Mesenchymal stem cell (in vitro differentiated cells and primary cell): ENCODE measurements around the gene PSMC3.

Experiments
- DNase-seq: peaks from one replicate; pipeline ENCODE4 v3.0.0-alpha.2; 2013
- H2AFZ ChIP-seq: one replicate; pipeline ENCODE4 v1.6.1; 2013; ENCODE audit warnings: low read depth, mild to moderate bottlenecking, control low read depth, inconsistent platforms, low read length, moderate library complexity
- H2AK5ac ChIP-seq: 2 replicates; pipeline ENCODE4 v1.6.1; 2013; ENCODE audit warnings: low read length, moderate library complexity, mild to moderate bottlenecking, inconsistent platforms; ENCODE audit not compliant: severe bottlenecking
- H2BK120ac ChIP-seq: one replicate; pipeline ENCODE4 v1.6.1; 2013; ENCODE audit warnings: low read depth, mild to moderate bottlenecking, inconsistent platforms, low read length, moderate library complexity
- H2BK12ac ChIP-seq, 2 experiments: one replicate each; pipeline ENCODE4 v1.6.1; 2013; ENCODE audit warnings: inconsistent platforms in 2 of 2, low read length in 2 of 2, mild to moderate bottlenecking in 2 of 2, moderate library complexity in 2 of 2, control low read depth in 1 of 2
- H2BK15ac ChIP-seq: one replicate; pipeline ENCODE4 v1.6.1; 2013; ENCODE audit warnings: mild to moderate bottlenecking, low read depth, inconsistent platforms; ENCODE audit not compliant: poor library complexity, severe bottlenecking
- H2BK5ac ChIP-seq: 2 replicates; pipeline ENCODE4 v1.6.1; 2013; ENCODE audit warnings: low read depth, mild to moderate bottlenecking, low read length, control low read depth, inconsistent platforms; ENCODE audit not compliant: poor library complexity, severe bottlenecking
- H3K14ac ChIP-seq, 2 experiments: one replicate each; pipeline ENCODE4 v1.6.1; 2013; ENCODE audit warnings: inconsistent platforms in 2 of 2, low read length in 2 of 2, control low read depth in 1 of 2, mild to moderate bottlenecking in 1 of 2, moderate library complexity in 1 of 2
- H3K18ac ChIP-seq, 2 experiments: one replicate each; pipeline ENCODE4 v1.6.1; 2013; ENCODE audit warnings: inconsistent platforms in 2 of 2, low read length in 2 of 2, control low read depth in 1 of 2, low read depth in 1 of 2, mild to moderate bottlenecking in 1 of 2
- H3K23ac ChIP-seq, 2 experiments: one replicate each; pipeline ENCODE4 v1.6.1; 2013; ENCODE audit warnings: inconsistent platforms in 2 of 2, low read length in 2 of 2, mild to moderate bottlenecking in 2 of 2, moderate library complexity in 2 of 2, control low read depth in 1 of 2
- H3K27ac ChIP-seq: 2 replicates; pipeline ENCODE4 v1.5.1; 2013; ENCODE audit warnings: mild to moderate bottlenecking, moderate library complexity, low read length, control low read depth, inconsistent platforms; ENCODE audit not compliant: poor library complexity, severe bottlenecking
- H3K27me3 ChIP-seq, 2 experiments: 2 replicates each; pipeline versions ENCODE4 v1.6.1 to v1.7.0; 2013; ENCODE audit warnings: low read length in 2 of 2, mild to moderate bottlenecking in 2 of 2, moderate library complexity in 2 of 2, control low read depth in 1 of 2, inconsistent platforms in 1 of 2; ENCODE audit not compliant: control insufficient read depth in 1 of 2, insufficient read depth in 1 of 2
- H3K36me3 ChIP-seq, 2 experiments: 2 replicates each; pipeline versions ENCODE4 v1.6.1 to v1.7.0; 2013; ENCODE audit warnings: low read length in 2 of 2, control low read depth in 1 of 2, inconsistent platforms in 1 of 2, low read depth in 1 of 2, mild to moderate bottlenecking in 1 of 2; ENCODE audit not compliant: insufficient read depth in 2 of 2, control insufficient read depth in 1 of 2
- H3K4ac ChIP-seq, 2 experiments: one replicate each; pipeline ENCODE4 v1.6.1; 2013; ENCODE audit warnings: inconsistent platforms in 2 of 2, low read length in 2 of 2, mild to moderate bottlenecking in 2 of 2, moderate library complexity in 2 of 2, control low read depth in 1 of 2, low read depth in 1 of 2
- H3K4me1 ChIP-seq: 2 replicates; pipeline ENCODE4 v1.6.1; 2013; ENCODE audit warnings: low read depth, low read length, control low read depth; ENCODE audit not compliant: control insufficient read depth, insufficient read depth
- H3K4me2 ChIP-seq: 2 replicates; pipeline ENCODE4 v1.6.1; 2013; ENCODE audit warnings: low read length, mild to moderate bottlenecking, inconsistent platforms; ENCODE audit not compliant: poor library complexity, severe bottlenecking
- H3K4me3 ChIP-seq, 2 experiments: 2 replicates each; pipeline versions ENCODE4 v1.5.1 to v1.7.0; 2013; ENCODE audit warnings: low read length in 2 of 2, mild to moderate bottlenecking in 2 of 2, control low read depth in 1 of 2, low read depth in 1 of 2; ENCODE audit not compliant: insufficient read depth in 1 of 2
- H3K79me1 ChIP-seq: replicated peaks from 2 replicates; pipeline ENCODE4 v1.6.1; 2013; ENCODE audit warnings: mild to moderate bottlenecking, control low read depth, low read length, inconsistent platforms; ENCODE audit not compliant: poor library complexity, severe bottlenecking
- H3K9ac ChIP-seq: 2 replicates; pipeline ENCODE4 v1.7.0; 2013; ENCODE audit warnings: mild to moderate bottlenecking, low read length, moderate library complexity
- H3K9me3 ChIP-seq: 2 replicates; pipeline ENCODE4 v1.7.0; 2013; ENCODE audit warnings: mild to moderate bottlenecking, low read length; ENCODE audit not compliant: control insufficient read depth
- H4K8ac ChIP-seq: one replicate; pipeline ENCODE4 v1.6.1; 2013; ENCODE audit warnings: inconsistent platforms, mild to moderate bottlenecking, low read length, moderate library complexity
- H4K91ac ChIP-seq: one replicate; pipeline ENCODE4 v1.6.1; 2013; ENCODE audit warnings: mild to moderate bottlenecking, low read length, inconsistent platforms
- WGBS: methylation state at CpG from one replicate; pipeline ENCODE4 v1.1.7; 2013; ENCODE audit warnings: mixed read lengths; 5-methylcytosine and 5-hydroxymethylcytosine counted together

Gene PSMC3

DNA sequence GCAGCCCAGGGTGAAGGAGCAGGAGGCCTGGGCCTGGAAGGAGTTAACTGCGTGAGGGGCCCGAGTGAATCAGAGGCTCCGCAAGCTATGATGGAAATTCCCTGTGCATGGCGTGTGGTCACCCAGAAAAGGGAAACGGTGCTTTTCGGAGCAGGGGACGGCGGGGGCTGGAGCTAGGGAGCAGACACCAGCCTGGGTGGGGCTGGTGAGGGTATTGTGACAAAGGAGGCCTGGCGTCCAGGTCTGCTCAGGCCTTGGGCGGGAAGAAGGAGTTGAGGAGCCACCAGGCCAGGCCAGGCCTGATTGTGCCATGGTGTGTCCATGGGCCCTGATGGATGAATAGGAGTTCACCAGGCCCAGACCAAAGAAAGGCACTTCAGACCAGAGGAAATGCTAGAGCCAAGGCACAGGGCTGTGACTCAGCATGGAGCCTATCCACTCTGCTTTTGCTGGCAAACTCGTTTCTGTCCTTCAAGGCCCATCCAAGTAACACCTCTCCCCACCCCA lies 35.1 kb downstream of the PSMC3 start:
- no peak overlapping the region for H2BK5ac ChIP-seq
- H3K79me1 ChIP-seq, result no peaks in the 10 kb centered on the region
- H3K9me3 ChIP-seq, result no peaks in the 10 kb centered on the region
- H3K4me1 ChIP-seq, result peaks cover 32% of the 10 kb centered on the region
- H4K91ac ChIP-seq, result no peak overlapping the region
- H2BK12ac ChIP-seq, result no peak overlapping the region
- no peak overlapping the region for H2AFZ ChIP-seq
- H2AK5ac ChIP-seq, result no peak overlapping the region
- no peak overlapping the region for H3K27ac ChIP-seq
- no peaks in the 10 kb centered on the region for H3K36me3 ChIP-seq
- 85% methylated on average over 11 of the region's 11 CpGs for WGBS
- H3K23ac ChIP-seq, result no peak overlapping the region
- H3K4me3 ChIP-seq, result no peak overlapping the region
- no peaks in the 10 kb centered on the region for H3K27me3 ChIP-seq
- no peak overlapping the region for H3K4ac ChIP-seq
- H3K4me2 ChIP-seq, result no peak overlapping the region
- no peak overlapping the region for H2BK15ac ChIP-seq
- H3K9ac ChIP-seq, result no peak overlapping the region
- no peak overlapping the region for H3K14ac ChIP-seq
- H4K8ac ChIP-seq, result no peak overlapping the region
- H3K18ac ChIP-seq, result no peak overlapping the region
- H2BK120ac ChIP-seq, result no peak overlapping the region
- peak; percentile 18 for DNase-seq

DNA sequence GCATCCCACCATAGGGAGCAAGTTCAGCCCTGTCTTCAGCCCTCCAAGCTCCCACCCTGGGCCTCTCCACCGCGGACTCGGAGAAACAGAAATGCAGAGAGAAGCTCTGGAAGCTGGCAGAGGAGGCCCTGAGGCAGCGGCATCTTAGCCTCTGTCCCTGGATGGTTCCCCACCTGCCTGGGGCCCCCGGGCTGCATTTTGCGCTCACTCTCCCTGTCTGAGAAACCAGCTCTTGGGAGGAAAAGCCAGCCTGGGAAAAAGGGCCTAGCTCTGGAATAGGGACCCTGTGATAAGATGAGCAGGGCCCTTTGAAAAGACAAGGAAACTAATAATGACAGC lies 35.8 kb downstream of the PSMC3 start:
- Histone ChIP-seq H3K23ac (no peak overlapping the region), H3K4me3 (no peak overlapping the region), H2AK5ac (no peak overlapping the region), H2BK12ac (no peak overlapping the region), H2AFZ (no peak overlapping the region), H4K8ac (no peak overlapping the region), H2BK120ac (no peak overlapping the region), H4K91ac (no peak overlapping the region), H3K4ac (no peak overlapping the region), H3K9me3 (no peaks in the 10 kb centered on the region), H3K4me1 (peaks cover 29% of the 10 kb centered on the region), H3K18ac (no peak overlapping the region), H3K27me3 (no peaks in the 10 kb centered on the region), H3K9ac (no peak overlapping the region), H3K14ac (no peak overlapping the region), H3K79me1 (no peaks in the 10 kb centered on the region), H3K36me3 (no peaks in the 10 kb centered on the region), H3K4me2 (no peak overlapping the region), H3K27ac (no peak overlapping the region), H2BK5ac (no peak overlapping the region), H2BK15ac (no peak overlapping the region)
- WGBS, result 96% methylated on average over 6 of the region's 6 CpGs
- DNase-seq, result no peak

DNA sequence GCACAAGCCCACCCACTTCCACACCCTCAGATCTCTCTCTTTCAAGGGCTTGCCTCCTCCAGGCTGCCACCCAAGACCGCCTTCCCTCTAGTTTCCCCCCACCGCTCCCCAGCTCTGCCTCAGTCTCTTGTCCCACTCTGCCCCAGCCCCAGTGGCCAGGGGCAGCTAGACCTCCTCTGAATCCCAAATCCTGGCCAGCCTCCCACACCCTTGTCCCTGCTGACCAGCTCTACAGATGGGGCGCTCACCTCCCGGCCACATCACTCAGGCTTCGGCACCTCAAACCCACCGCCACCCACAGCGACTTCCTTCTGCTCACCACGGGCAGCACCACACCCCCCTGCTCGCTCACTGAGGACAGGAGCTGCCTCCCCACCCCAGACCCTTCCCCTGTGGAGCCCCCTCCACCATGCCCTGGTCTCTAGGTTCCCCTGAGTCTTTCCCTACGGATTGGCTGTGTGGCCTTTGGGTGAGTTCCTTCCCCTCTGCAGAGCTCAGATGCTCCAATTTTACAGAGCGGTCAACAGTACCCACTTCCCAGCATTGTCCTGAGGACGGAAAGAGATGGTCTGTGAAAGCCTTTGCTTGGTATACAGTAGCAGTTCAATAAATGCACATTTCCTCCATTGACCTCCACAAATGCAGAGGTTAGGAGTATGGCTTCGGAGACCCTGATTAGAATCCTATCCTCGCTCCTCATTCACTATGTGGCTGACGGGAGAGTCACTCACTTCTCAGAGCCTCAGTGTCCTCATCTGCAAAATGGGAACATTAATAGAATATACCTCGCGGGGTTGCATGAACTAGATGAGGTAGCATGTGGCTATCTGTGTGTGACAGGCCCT lies 36.4 kb downstream of the PSMC3 start:
- H2BK12ac ChIP-seq, result no peak overlapping the region
- H3K27ac ChIP-seq, result no peak overlapping the region
- no peak overlapping the region for H2BK120ac ChIP-seq
- H3K23ac ChIP-seq, result no peak overlapping the region
- H3K18ac ChIP-seq, result no peak overlapping the region
- H2BK5ac ChIP-seq, result no peak overlapping the region
- no peak overlapping the region for H3K9ac ChIP-seq
- H4K91ac ChIP-seq, result no peak overlapping the region
- no peak overlapping the region for H3K4me3 ChIP-seq
- peaks cover 26% of the 10 kb centered on the region for H3K4me1 ChIP-seq
- no peak for DNase-seq
- 93% methylated on average over 13 of the region's 17 CpGs for WGBS
- no peaks in the 10 kb centered on the region for H3K36me3 ChIP-seq
- no peaks in the 10 kb centered on the region for H3K27me3 ChIP-seq
- no peak overlapping the region for H3K4me2 ChIP-seq
- no peak overlapping the region for H2AFZ ChIP-seq
- H4K8ac ChIP-seq, result no peak overlapping the region
- H2AK5ac ChIP-seq, result no peak overlapping the region
- H3K14ac ChIP-seq, result no peak overlapping the region
- no peak overlapping the region for H3K4ac ChIP-seq
- no peaks in the 10 kb centered on the region for H3K79me1 ChIP-seq
- H2BK15ac ChIP-seq, result no peak overlapping the region
- no peaks in the 10 kb centered on the region for H3K9me3 ChIP-seq

DNA sequence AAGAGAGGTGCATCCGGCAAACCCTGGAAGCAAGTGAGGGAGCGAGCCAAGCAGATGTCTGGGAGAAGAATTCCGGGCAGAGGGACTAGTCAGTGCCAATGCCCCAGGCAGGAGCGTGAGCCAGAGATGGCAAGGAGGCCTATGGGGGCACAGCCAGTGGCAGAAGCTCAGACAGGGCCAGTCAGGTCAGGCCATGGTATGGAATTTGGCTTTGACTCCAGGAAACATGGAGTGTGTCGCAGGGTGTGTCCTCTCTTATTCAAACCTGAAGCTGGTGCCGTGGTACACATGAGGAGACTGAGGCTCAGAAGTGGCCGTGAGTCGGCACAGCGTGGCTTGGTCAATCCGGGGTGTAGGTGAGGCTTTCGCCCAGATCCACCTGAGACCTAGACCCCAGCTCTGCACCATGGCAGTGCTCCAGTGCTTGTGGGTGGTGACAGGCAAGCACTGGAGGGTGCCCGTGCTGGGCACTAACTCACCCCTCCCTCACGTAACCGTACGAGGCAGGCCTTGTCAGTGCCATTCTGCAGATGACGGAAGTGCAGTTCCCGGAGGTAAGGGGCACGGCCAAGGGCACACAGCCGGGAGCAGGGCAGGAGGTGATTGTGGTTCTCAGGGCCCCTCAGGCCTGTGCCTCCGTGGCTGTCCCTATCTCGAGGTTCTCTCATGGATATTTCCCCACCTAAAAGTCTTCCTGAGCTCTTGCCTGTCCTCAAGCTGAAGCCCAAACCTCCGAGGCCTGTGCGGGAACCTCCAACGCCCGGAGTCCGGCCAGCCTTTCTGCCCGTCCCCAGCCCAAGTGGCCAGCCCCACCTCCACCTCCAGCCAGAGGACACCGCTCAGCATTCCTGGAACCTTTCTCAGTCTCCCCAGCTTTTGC lies 37.3 kb downstream of the PSMC3 start:
- H2AK5ac ChIP-seq, result no peak overlapping the region
- WGBS, result 91% methylated on average over 28 of the region's 28 CpGs

More for the DNA sequence above, 37.3 kb downstream of the PSMC3 start:
- Histone ChIP-seq H3K23ac (no peak overlapping the region), H3K27ac (no peak overlapping the region), H3K4me2 (no peak overlapping the region), H2AFZ (no peak overlapping the region), H2BK120ac (no peak overlapping the region), H3K36me3 (no peaks in the 10 kb centered on the region), H3K4me1 (peaks cover 18% of the 10 kb centered on the region), H4K91ac (no peak overlapping the region), H2BK12ac (no peak overlapping the region), H2BK5ac (no peak overlapping the region), H3K9ac (no peak overlapping the region), H3K4me3 (no peak overlapping the region), H3K18ac (no peak overlapping the region), H3K9me3 (no peaks in the 10 kb centered on the region), H2BK15ac (no peak overlapping the region), H3K27me3 (no peaks in the 10 kb centered on the region), H3K79me1 (no peaks in the 10 kb centered on the region), H4K8ac (no peak overlapping the region), H3K14ac (no peak overlapping the region), H3K4ac (no peak overlapping the region)
- DNase-seq, result no peak
